Fibroblast of skin of right quadriceps (primary cell): Measurements from ENCODE around the gene SMC3.
"Not testable (repeated sequence)": the region's sequence is repeated elsewhere in the genome, so short reads cannot be mapped to it uniquely, and the experiment has no call there.

Experiments used
- DNase-seq: peaks from one replicate; pipeline ENCODE4 v3.0.0-alpha.2; 2013

Gene SMC3

GRCh38 chr10:110567201-110568054 is at the start of gene SMC3:
TSS of gene SMC3 (plus strand) at chr10:110567695. CDS start at chr10:110567817, 122 bp downstream.
- peak; percentile 99 for DNase-seq

GRCh38 chr10:110522365-110522988 is 45.0 kb upstream of the SMC3 start:
- peak; percentile 36 for DNase-seq

GRCh38 chr10:110523736-110524135 is 43.8 kb upstream of the SMC3 start:
- DNase-seq: no peak

- no peak for DNase-seq
Measured at GRCh38 chr10:110524179-110524858, 43.2 kb upstream of the SMC3 start.

- DNase-seq: no peak
Measured at GRCh38 chr10:110524859-110525232, 42.6 kb upstream of the SMC3 start.

- DNase-seq: peak; percentile 59
Measured at GRCh38 chr10:110525349-110526260, 41.9 kb upstream of the SMC3 start.

- DNase-seq: peak; percentile 34
Measured at GRCh38 chr10:110527731-110528171, 39.7 kb upstream of the SMC3 start.

GRCh38 chr10:110528224-110528996 is 39.1 kb upstream of the SMC3 start:
- DNase-seq: peak; percentile 34

GRCh38 chr10:110528997-110529524 is 38.4 kb upstream of the SMC3 start:
- DNase-seq: peak; percentile 34

- DNase-seq: no peak
Measured at GRCh38 chr10:110529596-110530011, 37.9 kb upstream of the SMC3 start.

GRCh38 chr10:110530131-110530831 is 37.2 kb upstream of the SMC3 start:
- DNase-seq: peak; percentile 62

GRCh38 chr10:110531687-110532086 is 35.8 kb upstream of the SMC3 start:
- no peak for DNase-seq

- not testable (repeated sequence) for DNase-seq
Measured at GRCh38 chr10:110532628-110533027, 34.9 kb upstream of the SMC3 start.

GRCh38 chr10:110533149-110533548 is 34.3 kb upstream of the SMC3 start:
- DNase-seq: no peak

- DNase-seq: no peak
Measured at GRCh38 chr10:110534571-110534970, 32.9 kb upstream of the SMC3 start.

- peak; percentile 81 for DNase-seq
Measured at GRCh38 chr10:110535958-110536891, 31.3 kb upstream of the SMC3 start.

- DNase-seq: no peak
Measured at GRCh38 chr10:110539091-110539490, 28.4 kb upstream of the SMC3 start.

GRCh38 chr10:110540031-110540430 is 27.5 kb upstream of the SMC3 start:
- no peak for DNase-seq

- DNase-seq: no peak
Measured at GRCh38 chr10:110544958-110545537, 22.4 kb upstream of the SMC3 start.
